Loucy (cell line): ENCODE data around the gene TPCN2.

ENCODE experiments used
- EZH2phosphoT487 ChIP-seq: fragments of 200-600 bp; IDR thresholded peaks from 2 replicates; pipeline ENCODE4 v1.6.1; 2018; ENCODE audit warnings: antibody characterized with exemption, mild to moderate bottlenecking, moderate library complexity, borderline replicate concordance
- TF ChIP-seq, protein P1 (sequence below): fragments of 200-600 bp; sonication (generic); conservative IDR thresholded peaks from 2 replicates; pipeline ENCODE4 v1.5.1; 2014; ENCODE audit warnings: mild to moderate bottlenecking, antibody characterized with exemption, low read length

- TF ChIP-seq, protein P1, sequence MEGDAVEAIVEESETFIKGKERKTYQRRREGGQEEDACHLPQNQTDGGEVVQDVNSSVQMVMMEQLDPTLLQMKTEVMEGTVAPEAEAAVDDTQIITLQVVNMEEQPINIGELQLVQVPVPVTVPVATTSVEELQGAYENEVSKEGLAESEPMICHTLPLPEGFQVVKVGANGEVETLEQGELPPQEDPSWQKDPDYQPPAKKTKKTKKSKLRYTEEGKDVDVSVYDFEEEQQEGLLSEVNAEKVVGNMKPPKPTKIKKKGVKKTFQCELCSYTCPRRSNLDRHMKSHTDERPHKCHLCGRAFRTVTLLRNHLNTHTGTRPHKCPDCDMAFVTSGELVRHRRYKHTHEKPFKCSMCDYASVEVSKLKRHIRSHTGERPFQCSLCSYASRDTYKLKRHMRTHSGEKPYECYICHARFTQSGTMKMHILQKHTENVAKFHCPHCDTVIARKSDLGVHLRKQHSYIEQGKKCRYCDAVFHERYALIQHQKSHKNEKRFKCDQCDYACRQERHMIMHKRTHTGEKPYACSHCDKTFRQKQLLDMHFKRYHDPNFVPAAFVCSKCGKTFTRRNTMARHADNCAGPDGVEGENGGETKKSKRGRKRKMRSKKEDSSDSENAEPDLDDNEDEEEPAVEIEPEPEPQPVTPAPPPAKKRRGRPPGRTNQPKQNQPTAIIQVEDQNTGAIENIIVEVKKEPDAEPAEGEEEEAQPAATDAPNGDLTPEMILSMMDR: no peak
- no peak for TF ChIP-seq EZH2phosphoT487
Measured at GRCh38 chr11:69116671-69117070, 67.9 kb downstream of the TPCN2 start.
